Stimulated activated CD4-positive, alpha-beta T cell treated with anti-CD3 and anti-CD28 coated beads, Interleukin-1b, Interleukin-23, amount 100 ng/mL, for 48 hours (primary cell): Measurements from ENCODE around the gene SMIM10L1.

Experiments used
- DNase-seq: peaks from one replicate; pipeline ENCODE4 v3.0.0-alpha.2; 2020

Gene SMIM10L1

DNA sequence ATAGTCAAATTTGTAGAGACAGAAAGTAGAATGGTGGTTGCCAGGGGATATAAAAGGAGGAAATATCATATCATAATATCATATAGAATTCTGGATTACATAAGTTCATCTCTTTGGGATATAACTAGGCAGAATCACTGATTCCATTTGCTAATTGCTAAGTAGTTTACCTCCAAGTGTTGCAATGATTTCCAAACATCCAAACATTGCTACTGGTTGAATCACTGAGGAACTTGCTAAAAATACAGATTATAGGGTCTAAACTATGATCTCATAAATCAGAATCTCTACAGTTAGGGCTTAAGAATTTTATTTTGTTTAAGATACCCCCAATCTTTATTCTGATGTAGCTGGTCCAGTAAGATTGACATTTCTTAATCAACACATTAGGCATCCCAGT lies 31.8 kb downstream of the SMIM10L1 start:
- no peak for DNase-seq

DNA sequence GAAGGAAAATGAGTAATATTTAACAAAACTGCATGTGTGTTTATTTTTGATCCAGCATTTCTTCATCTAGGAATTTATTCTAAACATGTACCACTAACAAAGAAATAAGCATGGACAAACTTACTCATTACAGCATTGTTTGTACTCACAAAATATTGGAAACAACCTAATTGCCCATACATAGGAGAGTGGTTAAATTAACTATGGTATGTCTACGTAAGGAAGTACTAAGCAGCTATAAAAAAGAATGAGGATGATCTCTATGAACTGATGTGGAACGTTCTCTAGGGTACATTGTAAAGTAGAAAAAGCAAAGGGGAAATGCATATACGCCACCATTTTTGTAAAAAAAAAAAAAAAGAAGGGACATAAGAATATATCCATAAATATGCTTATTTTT lies 33.2 kb downstream of the SMIM10L1 start:
- no peak for DNase-seq

DNA sequence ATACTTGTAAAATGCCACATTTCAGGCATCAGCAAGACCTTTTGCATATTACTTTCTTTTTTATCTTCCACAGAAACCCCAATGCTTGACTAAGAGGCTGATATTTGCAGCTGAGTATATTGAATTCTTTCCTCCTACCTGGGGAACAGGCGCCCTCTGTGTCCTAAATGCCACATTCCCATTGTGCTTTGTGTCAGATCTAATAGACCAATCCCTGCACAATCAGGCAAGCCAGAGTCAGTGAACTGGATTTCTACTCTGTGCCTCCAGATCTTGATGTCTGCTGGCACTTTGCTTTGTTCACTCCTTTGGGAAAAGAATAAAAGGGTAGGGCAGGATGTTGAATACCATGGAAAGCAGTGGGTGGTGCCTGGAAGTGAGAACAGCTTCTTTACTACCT lies 38.1 kb downstream of the SMIM10L1 start:
- DNase-seq, result no peak
